HG03565 (cell line): ENCODE measurements around the gene ATXN1.

ENCODE experiments used
- ATAC-seq: cut with Tn5 transposase; IDR thresholded peaks from one replicate; pipeline ENCODE4 v1.9.1; 2021; ENCODE audit warnings: mild to moderate bottlenecking, moderate library complexity; ENCODE audit not compliant: unreplicated experiment

The ATXN1 gene

GRCh38 chr6:16747232-16748024 lies 13.8 kb downstream of the ATXN1 start:
- ATAC-seq, result no peak

- ATAC-seq, result no peak
Measured at GRCh38 chr6:16746812-16747211, 14.4 kb downstream of the ATXN1 start.

- ATAC-seq, result no peak
Measured at GRCh38 chr6:16746401-16746800, 14.9 kb downstream of the ATXN1 start.

- no peak for ATAC-seq
Measured at GRCh38 chr6:16743664-16744210, 17.5 kb downstream of the ATXN1 start.

GRCh38 chr6:16742116-16742515 lies 19.1 kb downstream of the ATXN1 start:
- no peak for ATAC-seq

GRCh38 chr6:16741112-16742016 lies 19.9 kb downstream of the ATXN1 start:
- peak; percentile 88 for ATAC-seq

GRCh38 chr6:16740097-16740496 lies 21.2 kb downstream of the ATXN1 start:
- no peak for ATAC-seq

GRCh38 chr6:16739329-16739801 lies 21.9 kb downstream of the ATXN1 start:
- ATAC-seq, result no peak

GRCh38 chr6:16737925-16738324 lies 23.3 kb downstream of the ATXN1 start:
- ATAC-seq, result no peak

GRCh38 chr6:16736856-16737775 lies 24.1 kb downstream of the ATXN1 start:
- ATAC-seq, result no peak

- no peak for ATAC-seq
Measured at GRCh38 chr6:16735014-16735413, 26.2 kb downstream of the ATXN1 start.

GRCh38 chr6:16733085-16733484 lies 28.2 kb downstream of the ATXN1 start:
- ATAC-seq, result no peak

- ATAC-seq, result peak; percentile 98
Measured at GRCh38 chr6:16731478-16732051, 29.7 kb downstream of the ATXN1 start.

- ATAC-seq, result no peak
Measured at GRCh38 chr6:16730738-16731477, 30.4 kb downstream of the ATXN1 start.

- ATAC-seq, result no peak
Measured at GRCh38 chr6:16729744-16730143, 31.5 kb downstream of the ATXN1 start.

GRCh38 chr6:16729183-16729691 lies 32.0 kb downstream of the ATXN1 start:
- no peak for ATAC-seq

GRCh38 chr6:16728513-16729182 lies 32.6 kb downstream of the ATXN1 start:
- no peak for ATAC-seq

GRCh38 chr6:16727996-16728395 lies 33.3 kb downstream of the ATXN1 start:
- ATAC-seq, result no peak
